HCT116 (cell line): ENCODE measurements around the gene DCUN1D1. TPM values are rescaled to one million over a fixed set of nuclear protein-coding genes. Genes with fewer than 3 reads are reported as not detected.
A peak's percentile ranks its signal among the peaks of the same experiment; 100 is the strongest.

ENCODE experiments used
- ATAC-seq: fragments of 200-7000 bp; cut with Tn5 transposase; 2 replicates; pipeline ENCODE4 v1.9.1; 2020; ENCODE audit warnings: mild to moderate bottlenecking, moderate library complexity
- BruUV-seq: library from RNA; stranded (reverse); fragments of 400-500 nt; replicated peaks from 2 replicates; lab custom pipeline; 2021; lab: Mats Ljungman, UMichigan
- CTCF ChIA-PET: fragments of 300-600 bp; sonication (Branson Sonifier 250); formaldehyde crosslinking; loops from one replicate; lab custom pipeline; 2021; ENCODE audit warnings: antibody characterized with exemption; lab: Charles Lee
- POLR2A ChIA-PET: fragments of 300-600, 350-600 bp; sonication (Branson Sonifier 250); formaldehyde crosslinking; loops from one replicate; lab custom pipeline; 2021; ENCODE audit warnings: antibody characterized with exemption; lab: Charles Lee
- RAD21 ChIA-PET, 2 experiments: fragments of 300-600 bp; sonication (Branson Sonifier 250); formaldehyde crosslinking; loops; one replicate each; lab custom pipeline; 2023; ENCODE audit warnings: low total read pairs in 2 of 2; ENCODE audit not compliant: uncharacterized antibody in 2 of 2, unreplicated experiment in 2 of 2, low non-redundant PET in 1 of 2; lab: Charles Lee
- DNase-seq: peaks from one replicate; pipeline ENCODE4 v3.0.0-alpha.2; 2010; ENCODE audit warnings: low read depth, low spot score
- H2AFZ ChIP-seq: fragments of 200-600 bp; shearing (Covaris generic), sonication (generic); 2 replicates; pipeline ENCODE4 v1.6.1; 2017; ENCODE audit warnings: low read depth, mixed run types, mixed read lengths, antibody characterized with exemption, low read length; ENCODE audit not compliant: poor library complexity, severe bottlenecking
- H3K27ac ChIP-seq: 2 replicates; pipeline ENCODE4 v1.5.1; 2012; ENCODE audit warnings: low read depth, low read length
- H3K27me3 ChIP-seq: fragments of 200-600 bp; sonication (generic); 2 replicates; pipeline ENCODE4 v1.6.1; 2016; ENCODE audit warnings: mixed run types, low read length, mixed read lengths; ENCODE audit not compliant: insufficient read depth
- H3K36me3 ChIP-seq, 2 experiments: fragments of 200-500 bp in 1 of 2; fragments of 200-600 bp in 1 of 2; sonication (Bioruptor generic) in 1 of 2; sonication (generic) in 1 of 2; 2 replicates each; pipeline versions ENCODE4 v1.5.1 to v1.6.1; 2014 to 2016; ENCODE audit warnings: low read length in 2 of 2, inconsistent platforms in 1 of 2, mixed read lengths in 1 of 2, mixed run types in 1 of 2; ENCODE audit not compliant: insufficient read depth in 2 of 2, control insufficient read depth in 1 of 2
- H3K4me1 ChIP-seq, 2 experiments: fragments of 200-600 bp in 1 of 2; sonication (generic) in 1 of 2; 2 replicates each; pipeline versions ENCODE4 v1.5.1 to v1.6.1; 2012 to 2017; ENCODE audit warnings: low read length in 2 of 2, inconsistent platforms in 1 of 2, mild to moderate bottlenecking in 1 of 2, mixed read lengths in 1 of 2, mixed run types in 1 of 2, moderate library complexity in 1 of 2; ENCODE audit not compliant: insufficient read depth in 2 of 2, control insufficient read depth in 1 of 2
- H3K4me2 ChIP-seq: fragments of 200-600 bp; sonication (generic); 2 replicates; pipeline ENCODE4 v1.6.1; 2017; ENCODE audit warnings: mixed run types, low read length, mixed read lengths
- H3K4me3 ChIP-seq, 2 experiments: fragments of 200-600 bp in 1 of 2; sonication (generic) in 1 of 2; replicated peaks in 1 of 2; 2 replicates each; pipeline ENCODE4 v1.5.1; 2011 to 2016; ENCODE audit warnings: low read length in 2 of 2, control low read depth in 1 of 2, low read depth in 1 of 2, mild to moderate bottlenecking in 1 of 2, mixed read lengths in 1 of 2, mixed run types in 1 of 2
- H3K79me2 ChIP-seq: fragments of 200-600 bp; sonication (generic); 2 replicates; pipeline ENCODE4 v1.6.1; 2017; ENCODE audit warnings: mild to moderate bottlenecking, mixed run types, low read length, moderate library complexity, mixed read lengths; ENCODE audit not compliant: insufficient read depth
- H3K9ac ChIP-seq: fragments of 200-600 bp; sonication (generic); 2 replicates; pipeline ENCODE4 v1.6.1; 2016; ENCODE audit warnings: low read length, mixed read lengths
- H3K9me2 ChIP-seq: fragments of 200-600 bp; sonication (generic), shearing (Covaris generic); 2 replicates; pipeline ENCODE4 v1.6.1; 2017; ENCODE audit warnings: mixed run types, mild to moderate bottlenecking, moderate library complexity; ENCODE audit not compliant: insufficient read depth
- H3K9me3 ChIP-seq, 2 experiments: fragments of 200-500 bp in 1 of 2; fragments of 200-600 bp in 1 of 2; sonication (Bioruptor generic) in 1 of 2; sonication (generic) in 1 of 2; 2 replicates each; pipeline ENCODE4 v1.6.1; 2014 to 2017; ENCODE audit warnings: low read length in 2 of 2, mixed read lengths in 2 of 2, inconsistent platforms in 1 of 2, low read depth in 1 of 2, mild to moderate bottlenecking in 1 of 2, mixed run types in 1 of 2, moderate library complexity in 1 of 2; ENCODE audit not compliant: control insufficient read depth in 1 of 2, insufficient read depth in 1 of 2
- H4K20me1 ChIP-seq: fragments of 200-600 bp; sonication (generic), shearing (Covaris generic); 2 replicates; pipeline ENCODE4 v1.6.1; 2017; ENCODE audit warnings: mixed run types, mild to moderate bottlenecking, moderate library complexity; ENCODE audit not compliant: insufficient read depth
- ATF3 ChIP-seq: IDR thresholded peaks from 2 replicates; pipeline ENCODE4 v1.6.1; 2012
- EGR1 ChIP-seq: IDR thresholded peaks from 2 replicates; pipeline ENCODE4 v1.6.1; 2012; ENCODE audit warnings: low read depth
- FOSL1 ChIP-seq: IDR thresholded peaks from 2 replicates; pipeline ENCODE4 v1.6.1; 2012; ENCODE audit warnings: low read depth
- SIN3A ChIP-seq: IDR thresholded peaks from 2 replicates; pipeline ENCODE4 v1.6.1; 2012; ENCODE audit warnings: low read depth
- ZFX ChIP-seq: fragments of 450-650 bp; IDR thresholded peaks from 2 replicates; pipeline ENCODE4 v1.6.1; 2017
- ZNF274 ChIP-seq: fragments of 200-500 bp; sonication (Bioruptor generic); IDR thresholded peaks from 2 replicates; pipeline ENCODE4 v1.6.1; 2014; ENCODE audit warnings: mild to moderate bottlenecking, low read depth, low read length, inconsistent platforms
- intact Hi-C: fragments of 100-400 bp; cut with micrococcal nuclease; formaldehyde crosslinking; loops from 2 replicates; pipeline ENCODE4 v1.10.0; 2022
- total RNA-seq: library from RNA; stranded (reverse); gene quantifications from one replicate; pipeline ENCODE4 v1.2.1, GENCODE V29; 2021; ENCODE audit not compliant: unreplicated experiment

DCUN1D1 gene
- total RNA-seq, 1 experiment from 2014 or later = 46.9 TPM

GRCh38 chr3:182911782-182912111, 68.6 kb downstream of the DCUN1D1 start:
- no peak overlapping the region for H2AFZ ChIP-seq
- no peaks in the 10 kb centered on the region for H3K9me3 ChIP-seq
- TF ChIP-seq FOSL1 = peak; percentile 25; the same call in 1 of the 2 replicates
- no peak for TF ChIP-seq SIN3A
- TF ChIP-seq, all 23 proteins: peak for 1
- Histone ChIP-seq H3K4me3 (no peak overlapping the region), H3K36me3 (0 out of 4 replicates have a peak, but pooled peaks cover 0 to 2% of the 10 kb centered on the region in 2 experiments), H3K4me1 (peaks cover 20 to 25% of the 10 kb centered on the region in 2 experiments), H3K27me3 (no peaks in the 10 kb centered on the region), H3K27ac (peak overlapping the region; percentile 29; the same call in 1 of the 2 replicates), H3K9me2 (no peaks in the 10 kb centered on the region), H3K9ac (no peak overlapping the region), H3K4me2 (peak overlapping the region; percentile 53), H4K20me1 (no peaks in the 10 kb centered on the region; the same call in 1 of the 2 replicates), H3K79me2 (no peaks in the 10 kb centered on the region)
- DNase-seq (no peak), ATAC-seq (peak; percentile 80)
- intact Hi-C loops = no loop called here
- POLR2A ChIA-PET = no interaction called here
- BruUV-seq = no TSS peak
- CTCF ChIA-PET = no interaction called here
- RAD21 ChIA-PET = no interaction called here

- CTCF ChIA-PET = no interaction called here
- H2AFZ ChIP-seq = no peak overlapping the region
- POLR2A ChIA-PET = no interaction called here
- peak overlapping the region; percentile 29; the same call in 1 of the 2 replicates for H3K27ac ChIP-seq
- intact Hi-C loops = no loop called here
- ATAC-seq (peak; percentile 59), DNase-seq (no peak)
- H3K27me3 ChIP-seq = no peaks in the 10 kb centered on the region
- H3K4me2 ChIP-seq = peak overlapping the region; percentile 53
- 0 out of 4 replicates have a peak, but pooled peaks cover 0 to 2% of the 10 kb centered on the region in 2 experiments for H3K36me3 ChIP-seq
- H3K79me2 ChIP-seq = no peaks in the 10 kb centered on the region
- H3K4me3 ChIP-seq = no peak overlapping the region
- no peak overlapping the region for H3K9ac ChIP-seq
- TF ChIP-seq SIN3A (no peak), ZNF274 (no peak), EGR1 (no peak), ZFX (no peak), FOSL1 (no peak), ATF3 (no peak)
- peaks cover 20 to 25% of the 10 kb centered on the region in 2 experiments for H3K4me1 ChIP-seq
- H3K9me2 ChIP-seq = no peaks in the 10 kb centered on the region
- RAD21 ChIA-PET = no interaction called here
- H4K20me1 ChIP-seq = no peaks in the 10 kb centered on the region; the same call in 1 of the 2 replicates
- BruUV-seq = no TSS peak
- H3K9me3 ChIP-seq = no peaks in the 10 kb centered on the region
These were observed 69.2 kb downstream of the DCUN1D1 start for GRCh38 chr3:182910936-182911781.
